Measurements from ENCODE around the gene MARVELD2.
"Not testable (repeated sequence)": the region's sequence is repeated elsewhere in the genome, so short reads cannot be mapped to it uniquely, and the experiment has no call there.

Gene MARVELD2

DNA sequence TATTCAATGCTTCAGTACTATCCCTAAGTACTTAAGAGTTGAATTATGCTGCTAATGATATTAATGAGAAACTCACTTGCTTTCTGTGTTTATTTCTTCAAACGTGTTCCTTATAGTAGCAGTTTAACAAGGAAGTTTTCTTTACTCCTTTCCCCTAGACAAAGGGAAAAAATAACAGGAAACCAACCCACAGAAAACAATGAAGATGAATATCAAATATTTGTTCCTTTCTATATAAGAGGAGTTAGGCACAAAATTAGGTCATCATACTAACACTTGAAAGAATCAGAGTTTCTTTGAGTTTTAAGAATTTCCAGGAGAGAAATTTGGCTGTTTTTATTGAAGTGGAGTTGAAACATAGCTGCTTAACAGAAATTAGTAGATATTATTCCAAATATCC is 62.3 kb downstream of the MARVELD2 start:
- no peak overlapping the region for H3K27ac ChIP-seq
- H3K4me3 ChIP-seq (ENCODE audit: low read depth in 1 of 2, low read length in 1 of 2), result no peak overlapping the region
- H3K36me3 ChIP-seq, result no peaks in the 10 kb centered on the region
- TF ChIP-seq, protein P1, sequence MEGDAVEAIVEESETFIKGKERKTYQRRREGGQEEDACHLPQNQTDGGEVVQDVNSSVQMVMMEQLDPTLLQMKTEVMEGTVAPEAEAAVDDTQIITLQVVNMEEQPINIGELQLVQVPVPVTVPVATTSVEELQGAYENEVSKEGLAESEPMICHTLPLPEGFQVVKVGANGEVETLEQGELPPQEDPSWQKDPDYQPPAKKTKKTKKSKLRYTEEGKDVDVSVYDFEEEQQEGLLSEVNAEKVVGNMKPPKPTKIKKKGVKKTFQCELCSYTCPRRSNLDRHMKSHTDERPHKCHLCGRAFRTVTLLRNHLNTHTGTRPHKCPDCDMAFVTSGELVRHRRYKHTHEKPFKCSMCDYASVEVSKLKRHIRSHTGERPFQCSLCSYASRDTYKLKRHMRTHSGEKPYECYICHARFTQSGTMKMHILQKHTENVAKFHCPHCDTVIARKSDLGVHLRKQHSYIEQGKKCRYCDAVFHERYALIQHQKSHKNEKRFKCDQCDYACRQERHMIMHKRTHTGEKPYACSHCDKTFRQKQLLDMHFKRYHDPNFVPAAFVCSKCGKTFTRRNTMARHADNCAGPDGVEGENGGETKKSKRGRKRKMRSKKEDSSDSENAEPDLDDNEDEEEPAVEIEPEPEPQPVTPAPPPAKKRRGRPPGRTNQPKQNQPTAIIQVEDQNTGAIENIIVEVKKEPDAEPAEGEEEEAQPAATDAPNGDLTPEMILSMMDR (IDR thresholded peaks at IDR 0.05), result no peak
- no peaks in the 10 kb centered on the region for H3K4me1 ChIP-seq (ENCODE audit: control insufficient read depth in 1 of 2, insufficient read depth in 1 of 2, low read depth in 1 of 2, low read length in 1 of 2)
- no peaks in the 10 kb centered on the region for H3K9me3 ChIP-seq
- H3K27me3 ChIP-seq, result no peaks in the 10 kb centered on the region

DNA sequence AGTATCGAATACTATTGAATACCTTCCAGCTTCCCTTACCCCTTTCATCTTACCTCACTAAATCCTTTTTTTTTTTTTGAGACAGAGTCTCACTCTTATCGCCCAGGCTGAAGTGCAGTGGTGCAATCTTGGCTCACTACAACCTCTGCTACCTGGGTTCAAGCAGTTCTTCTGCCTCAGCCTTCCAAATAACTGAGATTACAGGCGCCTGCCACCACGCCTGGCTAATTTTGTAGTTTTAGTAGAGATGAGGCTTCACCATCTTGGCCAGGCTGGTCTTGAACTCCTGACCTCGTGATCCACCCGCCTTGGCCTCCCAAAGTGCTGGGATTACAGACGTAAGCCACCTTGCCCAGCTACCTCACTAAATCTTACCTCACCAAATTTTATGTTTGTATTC is 63.4 kb downstream of the MARVELD2 start:
- not testable (repeated sequence) for H3K27me3 ChIP-seq, H3K36me3 ChIP-seq, H3K27ac ChIP-seq

DNA sequence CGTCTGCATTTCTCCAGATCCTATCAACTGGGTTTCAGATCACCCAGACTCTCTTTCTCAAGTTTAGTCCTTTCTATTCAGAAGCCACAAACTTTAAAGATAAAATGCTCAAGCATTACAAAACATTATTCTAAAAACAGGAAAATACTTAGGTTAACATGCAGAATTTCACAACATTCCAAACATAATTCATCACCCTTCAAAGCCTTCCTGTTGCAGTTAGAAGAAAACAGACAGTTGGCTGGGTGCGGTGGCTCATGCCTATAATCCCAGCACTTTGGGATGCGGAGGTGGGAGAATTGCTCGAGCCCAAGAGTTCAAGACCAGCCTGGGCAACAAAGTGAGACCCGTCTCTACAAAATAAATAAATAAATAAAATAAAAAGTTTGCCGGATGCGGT is 70.0 kb downstream of the MARVELD2 start:
- Histone ChIP-seq H3K4me3 (ENCODE audit: low read depth in 1 of 2, low read length in 1 of 2) (no peak overlapping the region), H3K9me3 (no peaks in the 10 kb centered on the region), H3K36me3 (no peaks in the 10 kb centered on the region), H3K27ac (no peak overlapping the region), H3K4me1 (ENCODE audit: control insufficient read depth in 1 of 2, insufficient read depth in 1 of 2, low read depth in 1 of 2, low read length in 1 of 2) (peaks cover 13 to 18% of the 10 kb centered on the region in 2 experiments), H3K27me3 (no peaks in the 10 kb centered on the region)
- TF ChIP-seq, protein P1 (IDR thresholded peaks at IDR 0.05), result no peak

More for the DNA sequence above, 63.4 kb downstream of the MARVELD2 start:
- H3K4me1 ChIP-seq (ENCODE audit: control insufficient read depth in 1 of 2, insufficient read depth in 1 of 2, low read depth in 1 of 2, low read length in 1 of 2); H3K9me3 ChIP-seq; H3K4me3 ChIP-seq (ENCODE audit: low read depth in 1 of 2, low read length in 1 of 2): not testable (repeated sequence)

DNA sequence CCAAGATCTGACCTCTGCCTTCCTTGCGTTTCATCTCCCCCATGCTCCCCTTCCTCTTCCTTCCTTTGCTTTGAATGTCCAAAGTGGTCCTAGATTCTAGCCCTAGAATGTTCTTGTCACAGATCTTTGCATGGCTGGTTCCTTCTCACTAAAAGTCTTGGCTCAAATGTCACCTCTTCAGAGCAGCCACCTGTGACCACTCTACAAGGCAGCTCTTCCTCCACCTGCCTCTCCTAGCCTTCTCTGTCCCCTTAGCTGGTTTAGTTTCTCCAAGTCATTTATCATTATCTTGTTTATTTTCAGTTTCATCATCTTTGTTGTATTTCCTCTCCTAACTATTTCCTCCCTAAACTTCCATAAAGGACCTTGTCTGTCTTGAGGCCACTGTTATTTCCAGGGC is 70.6 kb downstream of the MARVELD2 start:
- no peaks in the 10 kb centered on the region for H3K36me3 ChIP-seq
- H3K27me3 ChIP-seq, result no peaks in the 10 kb centered on the region
- H3K4me1 ChIP-seq (ENCODE audit: control insufficient read depth in 1 of 2, insufficient read depth in 1 of 2, low read depth in 1 of 2, low read length in 1 of 2), result peaks cover 13 to 18% of the 10 kb centered on the region in 2 experiments
- TF ChIP-seq, protein P1 (IDR thresholded peaks at IDR 0.05), result no peak
- no peak overlapping the region for H3K27ac ChIP-seq
- H3K4me3 ChIP-seq (ENCODE audit: low read depth in 1 of 2, low read length in 1 of 2), result no peak overlapping the region
- no peaks in the 10 kb centered on the region for H3K9me3 ChIP-seq

DNA sequence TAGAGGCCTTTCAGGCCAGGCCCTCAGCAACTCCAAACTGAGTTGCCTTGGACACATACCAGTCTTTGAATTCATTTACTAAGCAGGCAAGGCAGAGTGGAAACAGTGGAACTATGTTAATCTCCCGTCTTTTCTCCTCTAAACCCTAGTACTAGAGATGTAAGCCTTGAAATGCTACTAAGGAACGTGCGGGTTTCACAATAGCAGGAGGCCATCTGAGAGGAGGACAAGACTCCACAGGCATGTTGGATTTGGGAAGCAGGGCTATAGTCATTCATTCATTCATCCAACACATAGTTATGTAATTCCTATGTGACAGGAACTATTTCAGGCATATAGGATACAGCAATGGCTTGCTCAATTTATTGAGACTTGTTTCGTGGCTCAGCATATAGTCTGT is 74.3 kb downstream of the MARVELD2 start:
- Histone ChIP-seq H3K27ac (no peak overlapping the region), H3K36me3 (no peaks in the 10 kb centered on the region), H3K4me3 (ENCODE audit: low read depth in 1 of 2, low read length in 1 of 2) (no peak overlapping the region), H3K9me3 (no peaks in the 10 kb centered on the region), H3K4me1 (ENCODE audit: control insufficient read depth in 1 of 2, insufficient read depth in 1 of 2, low read depth in 1 of 2, low read length in 1 of 2) (peaks cover 34 to 41% of the 10 kb centered on the region in 2 experiments), H3K27me3 (peaks cover 30% of the 10 kb centered on the region)
- TF ChIP-seq, protein P1 (IDR thresholded peaks at IDR 0.05), result no peak

DNA sequence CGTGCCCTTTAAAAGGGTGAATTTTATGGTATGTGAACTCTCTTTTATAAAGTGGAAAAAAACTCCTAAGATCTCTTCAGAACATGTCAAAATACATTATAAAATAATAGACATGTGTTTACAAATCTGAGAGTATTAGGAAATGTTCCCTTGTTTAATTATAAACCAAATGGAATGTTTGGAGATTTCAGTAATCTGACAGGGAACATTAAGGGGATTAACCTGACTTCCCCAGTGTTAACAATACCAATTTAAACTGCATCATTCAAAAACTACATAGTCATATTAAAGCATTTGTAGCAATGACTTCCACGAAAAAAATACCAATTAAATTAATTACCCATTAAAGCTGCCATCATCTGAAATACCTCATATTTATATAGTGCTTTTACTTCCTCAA is 76.1 kb downstream of the MARVELD2 start:
- H3K9me3 ChIP-seq, result no peaks in the 10 kb centered on the region
- peaks cover 21 to 32% of the 10 kb centered on the region in 2 experiments for H3K4me1 ChIP-seq (ENCODE audit: control insufficient read depth in 1 of 2, insufficient read depth in 1 of 2, low read depth in 1 of 2, low read length in 1 of 2)
- no peak overlapping the region for H3K27ac ChIP-seq
- TF ChIP-seq, protein P1 (IDR thresholded peaks at IDR 0.05), result no peak
- peaks cover 35% of the 10 kb centered on the region for H3K27me3 ChIP-seq
- H3K36me3 ChIP-seq, result no peaks in the 10 kb centered on the region
- H3K4me3 ChIP-seq (ENCODE audit: low read depth in 1 of 2, low read length in 1 of 2), result no peak overlapping the region
